GM23248 (cell line): Measurements from ENCODE around the gene KIF26A.
"Not testable (repeated sequence)": the region's sequence is repeated elsewhere in the genome, so short reads cannot be mapped to it uniquely, and the experiment has no call there.

Experiments
- EZH2 ChIP-seq: fragments of 200-600 bp; sonication (generic); IDR thresholded peaks from 2 replicates; pipeline ENCODE4 v1.6.1; 2018; ENCODE audit warnings: antibody characterized with exemption, mild to moderate bottlenecking; ENCODE audit not compliant: insufficient read depth, poor library complexity, severe bottlenecking
- EZH2phosphoT487 ChIP-seq: fragments of 200-600 bp; sonication (generic); IDR thresholded peaks from 2 replicates; pipeline ENCODE4 v1.6.1; 2018; ENCODE audit warnings: antibody characterized with exemption, moderate library complexity, mild to moderate bottlenecking, low read depth; ENCODE audit not compliant: insufficient read depth

GRCh38 chr14:104208015-104208295 lies 69.6 kb downstream of the KIF26A start:
- not testable (repeated sequence) for TF ChIP-seq EZH2, EZH2phosphoT487
